Measurements from ENCODE around the gene VSIR. TPM values are rescaled to one million over a fixed set of nuclear protein-coding genes. Genes with fewer than 3 reads are reported as not detected.

Gene VSIR
- total RNA-seq, 1 donor from 2014 or later, result 8.6 TPM

DNA sequence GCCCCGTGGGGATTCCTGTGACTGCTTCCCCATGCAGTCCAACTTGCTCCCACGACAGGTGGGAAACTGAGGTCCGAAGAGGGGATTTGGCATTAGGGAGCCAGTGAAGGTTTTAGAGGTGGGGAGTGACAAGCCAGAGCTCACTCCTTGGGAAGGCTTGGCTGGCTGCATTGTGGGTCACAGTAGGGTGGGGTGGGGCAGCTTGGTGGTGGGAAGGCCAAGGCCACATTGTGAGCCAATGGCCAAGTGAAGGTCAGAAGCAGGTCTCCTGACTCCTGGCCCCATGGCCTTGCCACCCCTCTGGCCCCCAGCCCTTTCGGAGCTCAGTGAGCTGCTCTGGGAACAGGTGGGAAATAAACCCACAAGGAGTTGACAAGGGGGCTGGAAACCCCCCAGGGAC, 56.3 kb downstream of the VSIR start:
- TF ChIP-seq, protein P1, sequence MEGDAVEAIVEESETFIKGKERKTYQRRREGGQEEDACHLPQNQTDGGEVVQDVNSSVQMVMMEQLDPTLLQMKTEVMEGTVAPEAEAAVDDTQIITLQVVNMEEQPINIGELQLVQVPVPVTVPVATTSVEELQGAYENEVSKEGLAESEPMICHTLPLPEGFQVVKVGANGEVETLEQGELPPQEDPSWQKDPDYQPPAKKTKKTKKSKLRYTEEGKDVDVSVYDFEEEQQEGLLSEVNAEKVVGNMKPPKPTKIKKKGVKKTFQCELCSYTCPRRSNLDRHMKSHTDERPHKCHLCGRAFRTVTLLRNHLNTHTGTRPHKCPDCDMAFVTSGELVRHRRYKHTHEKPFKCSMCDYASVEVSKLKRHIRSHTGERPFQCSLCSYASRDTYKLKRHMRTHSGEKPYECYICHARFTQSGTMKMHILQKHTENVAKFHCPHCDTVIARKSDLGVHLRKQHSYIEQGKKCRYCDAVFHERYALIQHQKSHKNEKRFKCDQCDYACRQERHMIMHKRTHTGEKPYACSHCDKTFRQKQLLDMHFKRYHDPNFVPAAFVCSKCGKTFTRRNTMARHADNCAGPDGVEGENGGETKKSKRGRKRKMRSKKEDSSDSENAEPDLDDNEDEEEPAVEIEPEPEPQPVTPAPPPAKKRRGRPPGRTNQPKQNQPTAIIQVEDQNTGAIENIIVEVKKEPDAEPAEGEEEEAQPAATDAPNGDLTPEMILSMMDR (conservative IDR thresholded peaks at IDR 0.05; ENCODE audit: low read depth, low read length), result no peak
- DNase-seq (ENCODE audit: low read depth), result no peak
- no peak overlapping the region for H3K4me3 ChIP-seq (ENCODE audit: low read depth, low read length)

DNA sequence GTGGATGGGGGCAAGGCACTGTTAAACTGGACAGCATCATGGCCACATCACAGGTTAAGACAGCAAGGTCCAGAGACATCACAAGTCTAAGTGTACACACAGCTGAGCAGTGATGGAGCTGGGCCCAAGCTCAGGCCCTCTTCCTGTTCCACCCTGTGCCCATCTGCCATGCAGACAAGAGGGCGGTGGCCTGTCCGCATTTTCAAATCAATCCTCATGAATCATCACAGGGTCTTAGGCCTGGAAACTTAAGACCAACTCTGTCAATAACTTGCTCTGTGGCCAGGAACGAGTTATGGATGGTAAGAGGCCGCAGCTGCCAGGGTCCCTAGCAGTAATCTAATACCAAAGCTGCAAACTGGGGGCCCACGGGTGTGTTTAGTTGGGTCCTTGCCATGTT, 56.9 kb downstream of the VSIR start:
- DNase-seq (ENCODE audit: low read depth), result no peak
- TF ChIP-seq, protein P1 (conservative IDR thresholded peaks at IDR 0.05; ENCODE audit: low read depth, low read length), result no peak
- no peak overlapping the region for H3K4me3 ChIP-seq (ENCODE audit: low read depth, low read length)

DNA sequence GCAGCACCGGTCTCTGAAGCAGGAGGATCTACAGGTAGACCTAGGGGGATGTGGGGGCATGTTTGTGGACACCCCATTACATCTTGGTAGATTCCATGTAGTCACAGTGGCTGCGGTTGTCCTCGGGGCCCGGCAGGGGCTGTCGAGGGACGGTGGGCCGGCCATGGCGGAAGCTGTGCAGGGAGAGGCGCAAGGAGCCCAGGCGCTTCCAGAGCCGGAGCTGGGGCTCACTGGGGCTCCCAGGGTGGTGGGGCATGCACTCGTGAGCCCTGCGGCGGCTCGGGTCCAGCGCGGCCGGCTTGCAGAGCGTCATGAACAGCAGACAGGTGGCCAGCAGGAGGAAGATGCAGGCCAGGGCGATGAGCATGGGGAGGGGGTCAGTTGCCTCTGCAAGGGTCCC, 57.5 kb downstream of the VSIR start:
- H3K4me3 ChIP-seq (ENCODE audit: low read depth, low read length), result no peak overlapping the region
- TF ChIP-seq, protein P1 (conservative IDR thresholded peaks at IDR 0.05; ENCODE audit: low read depth, low read length), result no peak
- no peak for DNase-seq (ENCODE audit: low read depth)

DNA sequence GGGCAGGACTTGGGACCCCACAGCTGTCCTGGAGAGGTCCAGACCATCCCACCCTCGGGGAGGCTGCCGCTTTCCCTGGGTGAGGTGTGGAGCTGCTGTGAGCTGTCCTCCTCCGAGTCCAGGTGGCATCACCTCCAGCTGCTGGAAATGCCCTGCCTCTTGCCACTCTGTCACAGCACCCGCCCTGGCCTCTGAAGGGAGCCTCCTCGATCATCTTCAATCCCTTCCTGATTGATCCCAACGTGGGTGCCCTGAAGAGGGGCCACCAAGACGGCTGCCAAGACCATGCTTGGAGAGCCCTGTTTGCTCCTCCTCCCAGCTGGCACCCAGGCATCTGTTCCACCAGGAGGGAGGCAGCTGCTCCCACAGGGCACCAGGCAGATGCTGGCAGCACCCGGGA, 58.3 kb downstream of the VSIR start:
- no peak overlapping the region for H3K4me3 ChIP-seq (ENCODE audit: low read depth, low read length)
- DNase-seq (ENCODE audit: low read depth), result no peak
- TF ChIP-seq, protein P1 (conservative IDR thresholded peaks at IDR 0.05; ENCODE audit: low read depth, low read length), result no peak

DNA sequence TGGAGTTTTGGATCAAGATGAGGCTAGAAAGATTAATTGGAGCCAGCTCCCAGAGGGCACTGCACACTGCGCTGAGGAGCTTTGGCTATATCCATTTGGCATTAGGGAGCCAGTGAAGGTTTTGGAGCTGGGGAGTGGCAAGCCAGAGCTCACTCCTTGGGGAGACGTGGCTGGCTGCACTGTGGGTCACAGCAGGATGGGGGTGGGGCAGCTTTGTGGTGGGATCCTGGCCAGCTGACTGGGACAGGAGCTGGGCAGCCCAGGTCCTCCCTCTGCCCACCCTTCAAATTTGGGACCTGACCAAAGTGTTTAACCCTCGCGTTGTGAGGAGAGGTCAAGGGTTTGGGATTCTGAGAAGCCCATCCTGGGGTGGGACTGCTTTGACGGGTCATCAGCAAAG, 58.7 kb downstream of the VSIR start:
- no peak for DNase-seq (ENCODE audit: low read depth)
- TF ChIP-seq, protein P1 (conservative IDR thresholded peaks at IDR 0.05; ENCODE audit: low read depth, low read length), result no peak
- H3K4me3 ChIP-seq (ENCODE audit: low read depth, low read length), result no peak overlapping the region

DNA sequence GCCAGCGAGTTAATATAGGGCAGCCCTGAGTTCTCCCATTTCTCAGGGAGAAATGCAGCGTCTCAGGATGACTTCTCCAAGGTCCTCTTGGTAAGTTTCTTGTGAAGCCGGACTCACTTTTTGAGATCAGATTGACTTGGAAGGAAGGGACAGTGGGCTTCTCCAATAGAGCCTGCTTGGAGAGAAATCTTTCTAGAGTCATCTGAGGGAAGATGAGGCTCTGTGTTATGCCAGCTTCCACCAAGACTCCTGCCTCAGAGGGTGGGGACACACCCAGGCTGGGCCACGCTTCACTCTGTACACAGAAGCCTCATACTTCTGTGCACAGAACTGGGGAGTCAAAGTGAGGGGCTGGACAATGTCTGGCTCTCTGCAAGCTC, 59.3 kb downstream of the VSIR start:
- DNase-seq (ENCODE audit: low read depth), result no peak
- TF ChIP-seq, protein P1 (conservative IDR thresholded peaks at IDR 0.05; ENCODE audit: low read depth, low read length), result no peak

DNA sequence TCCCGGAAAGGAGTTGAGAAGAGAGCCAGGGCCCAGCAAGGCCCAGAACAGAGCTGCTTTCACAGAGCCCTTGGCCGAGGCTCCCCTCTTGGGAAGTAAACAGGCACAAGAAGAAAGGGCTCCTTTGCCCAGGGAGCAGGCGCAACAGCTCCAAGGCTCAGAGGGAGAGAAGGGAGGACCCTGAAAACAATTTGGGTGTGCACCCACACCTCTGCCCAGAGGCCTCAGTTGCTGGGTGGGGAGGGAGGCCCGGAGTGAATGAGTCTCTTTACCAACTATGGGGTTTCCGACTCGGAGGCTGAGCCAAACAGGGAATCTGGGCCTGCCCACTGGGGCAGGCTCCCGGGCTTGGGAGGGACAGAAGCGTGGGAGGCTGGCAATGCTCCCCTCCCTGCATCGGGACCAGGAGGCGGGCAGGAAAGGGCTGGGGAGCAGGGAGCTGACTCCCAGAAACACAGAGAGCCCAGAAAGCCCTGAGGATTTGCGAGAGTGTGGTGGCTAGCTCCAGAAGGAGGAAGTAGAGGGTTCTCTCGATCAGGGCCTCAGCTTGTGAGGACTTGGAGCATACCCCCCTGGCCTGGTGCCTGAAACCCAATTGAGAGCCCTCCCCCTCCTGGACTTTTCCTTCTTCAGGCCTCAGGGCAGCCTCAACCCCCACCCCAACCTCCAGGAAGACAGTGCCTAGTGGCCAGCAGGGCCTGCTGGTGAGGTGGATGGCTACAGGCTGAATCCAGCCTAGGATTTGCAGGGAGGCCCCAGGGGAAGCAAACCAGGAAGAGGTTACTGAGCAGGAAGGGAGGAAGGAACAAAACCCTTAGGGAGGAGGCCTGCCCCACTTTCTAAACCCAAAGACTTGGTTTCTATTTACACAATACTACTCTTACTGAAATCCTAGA, 59.9 kb downstream of the VSIR start:
- TF ChIP-seq, protein P1 (conservative IDR thresholded peaks at IDR 0.05; ENCODE audit: low read depth, low read length), result no peak
- DNase-seq (ENCODE audit: low read depth), result no peak
- H3K4me3 ChIP-seq (ENCODE audit: low read depth, low read length), result no peak overlapping the region

More for the DNA sequence above, 59.3 kb downstream of the VSIR start:
- no peak overlapping the region for H3K4me3 ChIP-seq (ENCODE audit: low read depth, low read length)

Measured in epithelial cell of proximal tubule (primary cell).